ENCODE data around the gene IFT122.

Gene IFT122

GRCh38 chr3:129517516-129517915, 77.5 kb downstream of the IFT122 start:
- no peak for DNase-seq (ENCODE audit: low read depth in 2 of 2)

- DNase-seq (ENCODE audit: low read depth in 2 of 2) = no peak
Observed at GRCh38 chr3:129518038-129518561, 78.1 kb downstream of the IFT122 start.

- DNase-seq (ENCODE audit: low read depth in 2 of 2) = no peak
Observed at GRCh38 chr3:129518581-129518980, 78.6 kb downstream of the IFT122 start.

DNA sequence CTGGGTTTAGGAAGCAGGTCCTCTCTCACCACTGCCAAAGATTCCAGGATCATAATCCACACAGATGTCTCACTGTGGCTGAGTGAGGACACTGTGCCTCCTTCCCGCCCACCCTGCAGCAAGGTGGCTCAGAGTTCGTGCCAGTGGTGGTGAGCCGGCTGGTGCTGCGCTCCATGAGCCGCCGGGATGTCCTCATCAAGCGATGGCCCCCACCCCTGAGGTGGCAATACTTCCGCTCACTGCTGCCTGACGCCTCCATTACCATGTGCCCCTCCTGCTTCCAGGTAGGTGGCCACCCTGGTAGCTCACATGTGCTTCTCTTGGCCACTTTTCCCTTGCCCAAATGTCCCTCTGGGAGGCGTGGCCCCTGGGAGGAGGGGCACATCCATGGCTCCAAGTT, 79.4 kb downstream of the IFT122 start:
- DNase-seq (ENCODE audit: low read depth in 2 of 2) = no peak

- no peak for DNase-seq (ENCODE audit: low read depth in 2 of 2)
Observed at GRCh38 chr3:129519896-129520715, 80.1 kb downstream of the IFT122 start.

DNA sequence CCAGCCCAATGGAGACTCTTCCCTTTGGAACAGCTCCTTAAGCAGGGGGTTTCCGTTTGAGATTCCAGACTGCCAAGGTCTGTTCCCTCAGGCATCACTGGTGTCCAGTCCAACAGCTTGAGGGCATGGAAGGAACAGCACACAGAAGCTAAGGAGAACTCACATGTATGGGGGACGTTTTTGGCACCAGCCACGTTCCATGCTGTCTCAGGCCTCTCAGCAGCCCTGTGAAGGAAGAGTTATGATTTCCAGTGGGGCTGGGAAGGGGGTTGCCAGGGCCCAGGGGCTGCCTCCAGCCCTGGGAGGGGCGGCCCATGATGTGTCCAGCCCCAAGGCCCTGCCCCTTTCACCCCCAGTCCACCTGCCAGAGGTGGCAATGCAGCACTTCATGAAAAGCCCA, 80.9 kb downstream of the IFT122 start:
- no peak for DNase-seq (ENCODE audit: low read depth in 2 of 2)

DNA sequence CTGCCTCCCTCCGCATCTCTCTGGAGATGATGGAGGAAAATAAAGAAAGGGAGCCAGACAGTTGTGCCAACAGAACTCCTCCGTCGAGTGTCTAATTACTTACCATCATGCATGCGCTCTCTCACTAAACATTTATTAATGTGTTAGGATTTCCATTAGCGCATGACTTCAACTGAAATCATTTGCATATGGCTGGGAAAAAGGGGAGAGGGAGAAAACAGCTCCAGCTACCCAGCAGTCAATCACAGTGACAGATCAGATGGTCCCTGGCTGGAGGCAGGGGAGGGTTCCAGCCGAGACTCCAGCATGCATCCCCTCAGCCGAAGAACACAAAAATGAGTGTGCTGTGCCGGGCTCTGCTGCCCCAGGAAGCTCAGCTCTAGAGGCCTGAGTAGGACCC, 81.6 kb downstream of the IFT122 start:
- DNase-seq (ENCODE audit: low read depth in 2 of 2) = no peak

GRCh38 chr3:129522953-129523352, 82.9 kb downstream of the IFT122 start:
- DNase-seq (ENCODE audit: low read depth in 2 of 2) = no peak

DNA sequence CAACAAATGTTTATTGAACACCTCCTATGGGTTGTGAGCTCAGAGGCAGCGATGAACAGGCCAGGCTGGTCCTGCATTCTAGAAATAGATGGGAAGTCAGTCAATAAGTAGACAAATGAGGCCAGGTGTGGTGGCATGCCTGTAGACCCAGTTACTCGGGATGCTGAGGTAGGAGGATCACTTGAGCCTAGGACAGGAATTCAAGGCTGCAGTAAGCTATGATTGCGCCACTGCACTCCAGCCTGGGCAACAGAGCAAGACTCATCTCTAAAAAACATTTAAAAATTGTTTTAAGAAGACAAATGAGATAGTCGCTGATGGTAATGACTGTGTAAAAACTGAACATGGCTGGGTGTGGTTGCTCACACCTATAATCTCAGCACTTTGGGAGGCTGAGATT, 84.1 kb downstream of the IFT122 start:
- no peak for DNase-seq (ENCODE audit: low read depth in 2 of 2)

DNA sequence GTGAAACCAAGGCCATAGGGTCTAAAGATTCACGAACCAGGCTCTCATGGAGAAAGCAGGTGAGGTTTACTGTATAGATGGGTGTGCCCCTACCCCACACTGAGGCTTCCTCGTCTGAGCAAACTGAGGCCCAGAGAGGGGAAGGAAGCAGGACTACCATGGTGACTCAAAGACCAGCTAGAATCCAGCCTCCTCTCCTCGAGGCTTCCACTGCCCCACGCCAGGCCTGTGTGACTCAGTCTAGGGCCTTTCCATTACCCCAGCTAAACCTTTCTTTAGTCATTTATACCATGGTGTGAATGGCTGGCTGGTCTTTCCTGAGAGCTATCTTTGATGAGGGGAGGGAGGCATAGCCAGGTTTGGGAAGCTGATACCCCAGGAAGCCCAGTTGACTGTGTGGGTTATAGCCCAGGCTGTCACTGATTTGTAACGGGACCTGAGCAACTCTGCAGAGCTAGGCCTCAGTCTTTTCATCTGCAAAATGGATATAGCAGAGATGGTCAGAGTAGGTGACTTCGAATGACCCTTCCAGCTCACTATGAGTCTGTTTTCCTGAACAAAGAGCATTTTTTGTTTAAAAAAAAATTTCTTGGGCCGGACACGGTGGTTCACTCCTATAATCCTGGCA, 85.4 kb downstream of the IFT122 start:
- no peak for DNase-seq (ENCODE audit: low read depth in 2 of 2)

DNA sequence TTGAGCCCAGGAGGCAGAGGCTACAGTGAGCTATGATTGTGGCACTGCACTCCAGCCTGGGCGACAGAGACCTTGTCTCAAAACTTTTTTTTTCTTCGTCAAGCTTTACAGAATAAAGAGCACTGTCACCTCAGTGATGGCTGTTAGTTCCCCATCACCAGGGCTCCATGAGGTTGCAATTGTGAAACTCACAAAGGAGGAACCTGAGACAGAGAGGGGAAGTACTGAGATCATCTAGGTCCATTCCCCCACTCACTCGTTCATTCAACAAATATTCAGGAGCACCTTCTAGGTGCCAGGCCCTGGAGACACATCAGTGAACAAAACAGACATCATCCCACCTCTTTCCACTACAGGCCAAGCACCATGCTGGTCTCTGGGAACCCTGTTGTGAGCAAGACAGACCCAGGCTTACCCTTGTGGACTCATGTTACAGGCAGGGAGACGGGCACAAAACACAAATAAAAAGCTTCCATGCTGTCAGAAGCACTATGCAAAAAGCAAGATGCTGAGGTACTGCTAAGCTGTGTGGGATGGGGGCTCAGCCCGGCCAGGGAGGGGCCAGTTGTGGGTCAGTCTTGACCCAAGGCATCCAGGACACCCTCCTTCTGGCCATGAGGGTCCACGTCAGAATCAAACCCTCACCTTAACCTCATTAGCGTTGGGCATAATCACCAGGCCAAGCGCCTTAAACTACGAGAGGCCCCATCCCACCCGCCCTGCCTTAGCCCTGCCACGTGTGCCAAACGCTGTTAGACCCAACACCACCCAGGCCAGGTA, 86.3 kb downstream of the IFT122 start:
- DNase-seq (ENCODE audit: low read depth in 2 of 2) = no peak

DNA sequence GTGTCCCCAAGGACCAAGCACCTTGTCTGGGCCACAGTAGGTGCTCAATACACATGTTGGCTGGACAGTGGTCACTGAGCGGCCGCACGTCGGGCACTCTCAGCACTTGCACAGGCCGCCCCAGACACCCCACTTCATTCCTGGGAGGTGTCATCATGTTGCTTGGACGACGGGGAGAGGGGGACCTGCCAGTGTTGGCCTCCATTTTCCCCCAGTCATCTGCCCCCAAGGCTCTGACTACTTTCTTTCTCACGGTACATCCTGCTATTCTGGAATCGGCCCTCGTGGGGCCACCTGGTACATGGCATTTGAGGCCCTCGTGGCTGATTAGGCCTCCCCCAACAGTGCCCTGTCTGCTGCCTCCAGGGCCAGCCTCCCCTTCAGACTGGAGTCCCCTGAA, 87.2 kb downstream of the IFT122 start:
- no peak for DNase-seq (ENCODE audit: low read depth in 2 of 2)

DNA sequence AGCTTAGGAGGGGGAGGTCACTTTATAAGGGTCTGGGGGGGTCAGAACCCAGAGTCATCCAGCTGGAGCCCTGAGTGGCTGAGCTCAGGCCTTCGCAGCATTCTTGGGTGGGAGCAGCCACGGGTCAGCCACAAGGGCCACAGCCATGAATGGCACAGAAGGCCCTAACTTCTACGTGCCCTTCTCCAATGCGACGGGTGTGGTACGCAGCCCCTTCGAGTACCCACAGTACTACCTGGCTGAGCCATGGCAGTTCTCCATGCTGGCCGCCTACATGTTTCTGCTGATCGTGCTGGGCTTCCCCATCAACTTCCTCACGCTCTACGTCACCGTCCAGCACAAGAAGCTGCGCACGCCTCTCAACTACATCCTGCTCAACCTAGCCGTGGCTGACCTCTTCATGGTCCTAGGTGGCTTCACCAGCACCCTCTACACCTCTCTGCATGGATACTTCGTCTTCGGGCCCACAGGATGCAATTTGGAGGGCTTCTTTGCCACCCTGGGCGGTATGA, 88.6 kb downstream of the IFT122 start, which contains the start of gene RHO:
RHO (plus strand) TSS at position 51 of the 512 bp plus-strand sequence; CDS start at position 146, 95 bp downstream.
- no peak for DNase-seq (ENCODE audit: low read depth in 2 of 2)

GRCh38 chr3:129529436-129530210, 89.6 kb downstream of the IFT122 start:
- no peak for DNase-seq (ENCODE audit: low read depth in 2 of 2)

DNA sequence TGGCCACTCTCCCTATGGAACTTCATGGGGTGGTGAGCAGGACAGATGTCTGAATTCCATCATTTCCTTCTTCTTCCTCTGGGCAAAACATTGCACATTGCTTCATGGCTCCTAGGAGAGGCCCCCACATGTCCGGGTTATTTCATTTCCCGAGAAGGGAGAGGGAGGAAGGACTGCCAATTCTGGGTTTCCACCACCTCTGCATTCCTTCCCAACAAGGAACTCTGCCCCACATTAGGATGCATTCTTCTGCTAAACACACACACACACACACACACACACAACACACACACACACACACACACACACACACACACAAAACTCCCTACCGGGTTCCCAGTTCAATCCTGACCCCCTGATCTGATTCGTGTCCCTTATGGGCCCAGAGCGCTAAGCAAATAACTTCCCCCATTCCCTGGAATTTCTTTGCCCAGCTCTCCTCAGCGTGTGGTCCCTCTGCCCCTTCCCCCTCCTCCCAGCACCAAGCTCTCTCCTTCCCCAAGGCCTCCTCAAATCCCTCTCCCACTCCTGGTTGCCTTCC, 90.3 kb downstream of the IFT122 start:
- DNase-seq (ENCODE audit: low read depth in 2 of 2) = no peak

DNA sequence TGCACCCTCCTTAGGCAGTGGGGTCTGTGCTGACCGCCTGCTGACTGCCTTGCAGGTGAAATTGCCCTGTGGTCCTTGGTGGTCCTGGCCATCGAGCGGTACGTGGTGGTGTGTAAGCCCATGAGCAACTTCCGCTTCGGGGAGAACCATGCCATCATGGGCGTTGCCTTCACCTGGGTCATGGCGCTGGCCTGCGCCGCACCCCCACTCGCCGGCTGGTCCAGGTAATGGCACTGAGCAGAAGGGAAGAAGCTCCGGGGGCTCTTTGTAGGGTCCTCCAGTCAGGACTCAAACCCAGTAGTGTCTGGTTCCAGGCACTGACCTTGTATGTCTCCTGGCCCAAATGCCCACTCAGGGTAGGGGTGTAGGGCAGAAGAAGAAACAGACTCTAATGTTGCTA, 90.8 kb downstream of the IFT122 start:
- no peak for DNase-seq (ENCODE audit: low read depth in 2 of 2)

- DNase-seq (ENCODE audit: low read depth in 2 of 2) = no peak
Observed at GRCh38 chr3:129531699-129532098, 91.7 kb downstream of the IFT122 start.

- DNase-seq (ENCODE audit: low read depth in 2 of 2) = no peak
Observed at GRCh38 chr3:129532261-129532660, 92.2 kb downstream of the IFT122 start.

DNA sequence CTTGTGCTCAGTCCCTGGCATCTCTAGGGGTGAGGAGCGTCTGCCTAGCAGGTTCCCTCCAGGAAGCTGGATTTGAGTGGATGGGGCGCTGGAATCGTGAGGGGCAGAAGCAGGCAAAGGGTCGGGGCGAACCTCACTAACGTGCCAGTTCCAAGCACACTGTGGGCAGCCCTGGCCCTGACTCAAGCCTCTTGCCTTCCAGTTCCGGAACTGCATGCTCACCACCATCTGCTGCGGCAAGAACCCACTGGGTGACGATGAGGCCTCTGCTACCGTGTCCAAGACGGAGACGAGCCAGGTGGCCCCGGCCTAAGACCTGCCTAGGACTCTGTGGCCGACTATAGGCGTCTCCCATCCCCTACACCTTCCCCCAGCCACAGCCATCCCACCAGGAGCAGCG, 93.4 kb downstream of the IFT122 start:
- no peak for DNase-seq (ENCODE audit: low read depth in 2 of 2)

- no peak for DNase-seq (ENCODE audit: low read depth in 2 of 2)
Observed at GRCh38 chr3:129534428-129535027, 94.5 kb downstream of the IFT122 start.

DNA sequence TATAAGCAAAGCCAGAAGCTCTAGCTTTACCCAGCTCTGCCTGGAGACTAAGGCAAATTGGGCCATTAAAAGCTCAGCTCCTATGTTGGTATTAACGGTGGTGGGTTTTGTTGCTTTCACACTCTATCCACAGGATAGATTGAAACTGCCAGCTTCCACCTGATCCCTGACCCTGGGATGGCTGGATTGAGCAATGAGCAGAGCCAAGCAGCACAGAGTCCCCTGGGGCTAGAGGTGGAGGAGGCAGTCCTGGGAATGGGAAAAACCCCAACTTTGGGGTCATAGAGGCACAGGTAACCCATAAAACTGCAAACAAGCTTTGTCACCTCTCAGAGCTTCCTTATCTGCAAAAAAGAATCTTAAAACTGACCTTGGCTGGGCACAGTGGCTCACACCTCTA, 95.1 kb downstream of the IFT122 start:
- DNase-seq (ENCODE audit: low read depth in 2 of 2) = no peak

Data from stimulated activated CD8-positive, alpha-beta memory T cell treated with anti-CD3 and anti-CD28 coated beads, Interleukin-7, amount 100 ng/mL, for 4 hours (primary cell).